Breast epithelium (tissue), 3 donors: Measurements from ENCODE around the gene TPX2.

Experiments used
- POLR2A ChIP-seq: fragments of 450-650 bp; IDR thresholded peaks from one replicate; pipeline ENCODE4 v1.6.1; 2016; ENCODE audit warnings: antibody characterized with exemption, mild to moderate bottlenecking, moderate library complexity
- POLR2AphosphoS5 ChIP-seq, 3 donors: sonication (generic); formaldehyde crosslinking; IDR thresholded peaks; one replicate each; pipeline ENCODE4 v1.6.1; 2017; ENCODE audit warnings: antibody characterized with exemption in 3 of 3
- TF ChIP-seq, protein P1 (sequence below), 3 donors: fragments of 450-650 bp; IDR thresholded peaks; one replicate each; pipeline ENCODE4 v1.5.1; 2016 to 2017; ENCODE audit warnings: antibody characterized with exemption in 3 of 3, mild to moderate bottlenecking in 3 of 3, moderate library complexity in 3 of 3

- TF ChIP-seq, protein P1, sequence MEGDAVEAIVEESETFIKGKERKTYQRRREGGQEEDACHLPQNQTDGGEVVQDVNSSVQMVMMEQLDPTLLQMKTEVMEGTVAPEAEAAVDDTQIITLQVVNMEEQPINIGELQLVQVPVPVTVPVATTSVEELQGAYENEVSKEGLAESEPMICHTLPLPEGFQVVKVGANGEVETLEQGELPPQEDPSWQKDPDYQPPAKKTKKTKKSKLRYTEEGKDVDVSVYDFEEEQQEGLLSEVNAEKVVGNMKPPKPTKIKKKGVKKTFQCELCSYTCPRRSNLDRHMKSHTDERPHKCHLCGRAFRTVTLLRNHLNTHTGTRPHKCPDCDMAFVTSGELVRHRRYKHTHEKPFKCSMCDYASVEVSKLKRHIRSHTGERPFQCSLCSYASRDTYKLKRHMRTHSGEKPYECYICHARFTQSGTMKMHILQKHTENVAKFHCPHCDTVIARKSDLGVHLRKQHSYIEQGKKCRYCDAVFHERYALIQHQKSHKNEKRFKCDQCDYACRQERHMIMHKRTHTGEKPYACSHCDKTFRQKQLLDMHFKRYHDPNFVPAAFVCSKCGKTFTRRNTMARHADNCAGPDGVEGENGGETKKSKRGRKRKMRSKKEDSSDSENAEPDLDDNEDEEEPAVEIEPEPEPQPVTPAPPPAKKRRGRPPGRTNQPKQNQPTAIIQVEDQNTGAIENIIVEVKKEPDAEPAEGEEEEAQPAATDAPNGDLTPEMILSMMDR (IDR thresholded peaks at IDR 0.05): no peak
- no peak for TF ChIP-seq POLR2A
- no peak for TF ChIP-seq POLR2AphosphoS5 (IDR thresholded peaks at IDR 0.05)
These were observed 64.6 kb downstream of the TPX2 start for GRCh38 chr20:31803552-31804291.
